Skin of body (tissue), 2 donors: ENCODE results near the gene NAA38. TPM values are rescaled to one million over a fixed set of nuclear protein-coding genes. Genes with fewer than 3 reads are reported as not detected.
"Not testable (repeated sequence)": the region's sequence is repeated elsewhere in the genome, so short reads cannot be mapped to it uniquely, and the experiment has no call there.

Experiments
- DNase-seq: peaks from one replicate; lab custom pipeline; 2025; lab: John Stamatoyannopoulos, UW
- total RNA-seq: library from RNA; depleted of rRNA; stranded (reverse); fragments of >200 nt; gene quantifications from one replicate; pipeline ENCODE4 v1.2.3, GENCODE V29; 2014

Gene NAA38
- total RNA-seq, 1 donor from 2014 or later, result 39.9 TPM

DNA sequence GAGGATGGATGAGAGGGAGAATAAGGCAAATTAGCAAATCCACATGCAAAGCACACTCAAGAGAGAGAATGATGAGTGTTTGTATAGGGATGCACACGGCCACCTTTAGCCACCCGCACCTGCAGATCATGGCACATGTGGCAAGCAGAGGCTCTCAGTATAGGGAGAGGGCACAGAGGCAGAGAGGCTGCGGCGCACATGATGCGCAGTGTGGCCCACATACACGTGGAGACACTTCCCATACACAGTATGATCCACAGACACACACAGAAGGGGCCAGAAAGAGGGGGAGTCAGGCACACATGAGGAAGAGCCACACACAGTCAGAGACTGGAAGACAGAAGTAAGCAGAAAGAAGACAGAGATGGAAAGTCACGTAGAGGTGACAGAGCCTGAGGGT, 24.7 kb upstream of the NAA38 start:
- DNase-seq, result no peak

DNA sequence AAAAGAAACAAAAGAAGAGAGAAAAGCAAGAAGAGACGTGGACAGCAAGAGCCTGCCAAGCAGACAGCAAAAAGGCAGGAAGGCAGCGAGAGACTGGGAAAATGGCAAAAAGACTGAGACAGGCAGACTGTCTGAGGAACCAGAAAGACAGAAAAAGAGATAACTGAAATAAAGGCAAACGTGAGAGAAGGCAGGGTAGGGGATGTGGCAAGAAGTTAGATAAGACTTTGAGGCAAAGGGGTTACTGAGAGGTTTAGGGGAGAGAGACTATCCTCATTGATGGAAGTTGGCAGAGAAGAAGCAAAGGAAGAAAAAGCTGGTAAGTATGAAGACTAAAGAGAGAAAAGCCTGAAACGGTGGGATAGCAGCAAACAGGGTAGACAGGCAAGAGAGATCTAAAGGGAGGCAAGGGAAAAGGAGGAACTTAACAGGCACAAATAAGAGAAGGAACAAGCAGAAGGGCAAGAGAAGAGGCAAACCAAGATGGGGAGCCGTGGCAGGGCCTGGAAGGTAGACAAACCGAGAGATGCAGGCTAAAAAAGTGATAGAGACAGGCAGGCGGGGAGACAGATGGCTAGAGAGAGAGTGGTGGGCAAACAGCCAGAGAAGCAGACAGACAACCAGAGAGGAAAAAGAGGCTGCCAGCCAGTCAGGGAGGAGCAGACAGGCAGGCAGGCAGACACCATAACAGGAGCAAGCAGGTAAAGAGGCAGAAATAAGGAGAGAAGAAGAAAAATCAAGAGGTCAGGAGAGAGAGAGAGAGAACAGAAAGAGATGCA, 24.1 kb upstream of the NAA38 start:
- no peak for DNase-seq

DNA sequence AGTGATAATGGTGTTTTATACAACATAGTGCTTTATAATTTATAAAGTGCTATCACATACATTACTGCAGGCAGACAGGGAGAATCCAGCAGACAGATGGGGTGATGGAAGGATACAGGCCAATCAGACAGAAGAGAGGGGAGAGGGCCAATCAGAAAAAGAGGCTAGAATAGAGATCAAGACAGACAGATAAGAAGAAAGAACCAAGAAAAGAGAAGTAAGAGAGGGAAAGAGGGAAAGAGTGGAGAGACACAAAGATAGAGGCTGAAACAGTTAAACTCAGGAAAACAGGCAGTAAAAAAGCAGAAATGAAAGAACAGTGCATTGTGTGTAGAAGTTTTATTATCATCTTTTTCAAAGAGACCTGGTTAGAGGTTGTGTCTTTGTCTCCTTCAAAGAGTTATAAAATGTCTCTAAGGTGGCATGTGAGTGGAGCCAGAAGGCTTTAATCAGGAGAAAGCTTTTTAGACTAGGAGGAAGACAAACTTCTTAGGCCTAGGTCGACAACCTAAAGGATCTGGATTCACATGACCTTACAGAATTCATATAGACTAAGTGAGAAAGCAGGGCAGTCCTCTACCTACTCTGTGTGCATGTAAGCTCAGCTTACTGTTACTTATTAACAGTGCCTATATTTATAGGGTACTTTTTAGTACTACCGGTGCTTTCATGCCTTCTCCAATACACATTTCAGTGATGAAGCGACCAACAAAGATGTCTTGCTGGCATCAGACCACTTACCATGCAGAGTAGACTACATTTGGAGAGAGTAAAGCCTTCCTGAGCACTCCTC, 22.9 kb upstream of the NAA38 start:
- no peak for DNase-seq

DNA sequence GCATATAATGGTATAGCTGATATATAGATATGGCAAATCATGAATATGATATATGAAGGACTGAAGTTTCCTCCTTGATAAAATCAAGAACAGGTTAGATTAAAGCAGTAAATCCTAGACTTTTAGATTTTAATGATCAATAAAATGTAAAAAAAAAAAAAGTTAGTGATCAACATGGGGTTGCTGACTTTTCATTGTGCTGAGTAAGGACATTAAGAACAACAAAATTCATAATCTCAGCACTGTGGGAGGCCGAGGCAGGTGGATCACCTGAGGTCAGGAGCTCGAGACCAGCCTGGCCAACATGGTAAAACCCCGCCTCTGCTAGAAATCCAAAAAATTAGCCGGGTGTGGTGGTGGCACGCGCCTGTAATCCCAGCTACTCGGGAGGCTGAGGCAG, 20.9 kb upstream of the NAA38 start:
- DNase-seq, result no peak

DNA sequence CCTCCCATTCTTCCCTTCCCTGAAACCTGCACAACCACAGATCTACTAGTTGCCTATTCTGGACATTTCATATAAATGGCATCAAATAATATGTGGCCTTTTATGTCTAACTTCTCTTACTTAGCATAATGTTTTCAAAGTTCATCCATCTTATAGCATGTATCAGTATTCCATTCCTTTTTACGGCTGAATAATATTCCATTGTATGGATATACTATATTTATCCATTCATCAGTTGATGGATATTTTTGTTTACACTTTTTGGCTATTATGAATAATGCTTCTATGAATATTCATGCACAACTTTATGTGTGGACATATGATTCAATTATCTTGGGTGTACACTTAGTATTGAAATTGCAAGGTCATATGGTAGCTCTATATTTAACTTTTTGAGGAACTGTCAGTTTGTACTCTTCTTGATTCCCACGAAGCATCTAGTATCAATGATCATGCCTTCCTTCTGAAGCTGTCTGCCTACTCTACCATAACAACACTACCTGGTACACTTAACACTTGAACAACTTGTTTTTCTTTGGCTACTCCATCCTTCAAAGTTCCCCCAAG, 18.5 kb upstream of the NAA38 start:
- DNase-seq, result no peak

GRCh38 chr17:7873051-7873450, 15.7 kb upstream of the NAA38 start:
- no peak for DNase-seq

DNA sequence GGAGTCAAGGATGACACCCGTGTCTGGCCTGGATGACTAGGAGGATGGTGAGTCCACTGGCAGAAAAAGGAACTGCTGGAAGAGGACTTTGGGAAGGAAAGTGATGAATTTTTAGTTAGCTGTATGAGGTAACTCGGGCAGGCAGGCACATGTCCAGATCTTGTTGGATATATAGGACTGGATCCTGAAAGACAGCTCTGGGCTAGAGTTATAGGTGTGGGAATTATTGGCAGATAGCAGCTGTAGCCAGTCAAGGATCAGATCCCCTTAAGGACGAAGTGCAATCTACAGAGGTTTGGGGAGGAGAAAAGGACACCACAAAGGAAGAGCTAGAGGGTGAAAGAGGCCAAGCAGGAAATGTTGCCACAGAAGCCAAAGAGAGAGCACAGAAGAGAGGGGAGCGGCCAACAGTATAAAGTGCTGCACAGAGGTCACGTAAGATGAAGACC, 10.5 kb upstream of the NAA38 start:
- no peak for DNase-seq

- no peak for DNase-seq
Measured at GRCh38 chr17:7864995-7865650, 7.8 kb upstream of the NAA38 start.

GRCh38 chr17:7864384-7864783, 7.0 kb upstream of the NAA38 start:
- not testable (repeated sequence) for DNase-seq

DNA sequence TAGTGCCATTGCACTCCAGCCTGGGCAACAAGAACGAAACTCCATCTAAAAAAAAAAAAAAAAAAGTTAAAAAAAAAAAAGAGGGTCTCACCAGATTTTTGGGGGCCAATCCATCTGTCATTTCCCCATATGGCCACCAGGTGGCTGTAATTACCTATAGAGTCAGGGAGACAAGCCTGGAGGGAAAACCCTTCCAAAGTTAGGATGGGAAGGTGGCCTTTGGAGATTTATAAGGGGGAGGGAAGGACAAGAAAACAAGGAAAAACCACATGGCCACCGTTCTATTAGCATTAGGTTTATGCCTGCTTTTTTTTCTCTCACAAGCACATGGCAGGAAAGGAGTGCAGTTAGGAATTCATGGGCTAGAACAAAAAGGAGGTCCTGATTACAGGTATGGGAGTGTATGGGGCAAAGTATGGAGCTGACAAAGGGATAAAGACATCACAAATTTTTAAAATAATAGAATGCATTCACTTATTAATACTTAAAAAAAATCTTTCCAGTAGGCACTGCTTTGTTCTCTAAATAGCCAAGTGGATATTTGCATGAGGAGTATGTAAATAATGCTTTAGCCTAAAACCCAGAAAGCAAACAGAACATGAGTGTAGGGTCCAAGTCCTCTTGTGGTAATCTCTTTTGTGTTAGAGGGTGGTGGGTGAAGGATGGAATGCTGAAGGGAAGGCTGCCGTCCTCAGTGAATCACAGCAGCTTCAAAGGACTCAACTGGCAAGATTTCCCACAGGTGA, 5.5 kb upstream of the NAA38 start:
- peak; percentile 34 for DNase-seq

- no peak for DNase-seq
Measured at GRCh38 chr17:7859028-7859427, 1.7 kb upstream of the NAA38 start.

GRCh38 chr17:7858522-7858810, 1.1 kb upstream of the NAA38 start:
- peak; percentile 62 for DNase-seq

DNA sequence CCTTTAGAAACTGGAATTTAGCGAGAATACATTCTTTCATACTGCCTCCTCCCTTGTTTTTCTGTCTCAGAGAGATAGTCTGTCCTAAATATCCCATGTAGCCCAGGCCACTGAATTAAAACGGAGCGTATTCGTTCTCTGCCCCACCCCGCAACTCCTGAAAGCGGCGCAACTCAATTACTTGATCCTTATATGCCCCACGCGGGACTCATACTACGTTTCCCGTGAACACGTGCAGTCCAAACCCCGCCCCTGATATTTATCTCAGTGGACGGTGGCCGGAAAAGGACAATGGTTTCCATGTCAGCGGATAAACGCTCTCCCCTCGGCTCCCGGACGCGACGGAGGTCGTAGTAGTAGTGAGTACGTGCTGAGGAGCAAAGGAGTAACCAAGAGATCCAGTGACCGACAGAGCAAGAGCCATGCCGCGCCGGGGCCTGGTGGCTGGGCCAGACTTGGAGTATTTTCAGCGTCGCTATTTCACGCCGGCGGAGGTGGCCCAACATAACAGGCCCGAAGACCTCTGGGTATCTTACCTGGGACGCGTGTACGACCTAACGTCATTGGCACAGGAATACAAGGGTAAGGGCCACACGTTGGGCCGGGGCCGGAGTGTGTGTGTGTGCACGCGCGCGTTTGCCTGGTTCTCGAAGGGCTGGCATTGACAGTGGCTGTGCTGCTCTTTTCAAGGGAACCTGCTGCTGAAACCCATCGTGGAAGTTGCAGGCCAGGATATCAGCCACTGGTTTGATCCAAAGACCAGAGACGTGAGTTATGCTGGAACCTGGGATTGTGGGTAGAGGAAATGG, 558 bp upstream of the NAA38 start, which contains the start of gene CYB5D1:
TSS of gene CYB5D1 (plus strand) at position 291 of the 809 bp plus-strand sequence. CDS start at position 423, 132 bp downstream.
- peak; percentile 98 for DNase-seq

GRCh38 chr17:7856011-7856810, 1.1 kb downstream of the NAA38 start:
- DNase-seq, result peak; percentile 71

- DNase-seq, result no peak
Measured at GRCh38 chr17:7855660-7856010, 1.7 kb downstream of the NAA38 start.

DNA sequence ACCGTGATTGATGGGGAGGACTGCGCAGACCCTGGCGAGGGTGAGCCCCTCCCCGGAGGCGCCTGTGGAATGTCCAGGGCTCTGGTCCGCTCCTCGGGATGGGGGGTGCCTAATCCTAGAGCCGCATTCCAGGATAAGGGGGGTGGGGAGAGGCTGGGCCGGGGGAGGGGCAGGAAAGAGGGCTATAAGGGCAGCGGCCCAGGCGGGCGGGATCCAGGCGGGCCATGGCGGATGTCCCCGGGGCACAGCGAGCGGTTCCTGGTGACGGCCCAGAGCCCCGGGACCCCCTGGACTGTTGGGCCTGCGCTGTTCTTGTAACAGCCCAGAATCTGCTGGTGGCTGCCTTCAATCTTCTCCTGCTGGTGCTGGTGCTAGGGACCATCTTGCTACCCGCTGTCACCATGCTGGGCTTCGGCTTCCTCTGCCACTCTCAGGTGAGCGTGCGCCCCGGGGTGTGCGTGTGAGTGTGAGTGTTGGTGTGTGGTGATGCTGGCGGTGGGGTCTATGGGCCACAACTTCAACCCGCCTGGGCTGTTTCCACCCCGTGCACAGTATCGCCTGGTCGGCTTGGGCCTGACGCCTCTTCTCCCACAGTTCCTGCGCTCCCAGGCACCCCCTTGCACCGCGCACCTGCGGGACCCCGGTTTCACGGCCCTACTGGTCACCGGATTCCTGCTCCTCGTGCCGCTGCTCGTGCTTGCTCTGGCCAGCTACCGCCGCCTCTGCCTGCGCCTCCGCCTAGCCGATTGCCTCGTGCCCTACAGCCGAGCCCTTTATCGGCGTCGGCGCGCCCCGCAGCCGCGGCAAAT, 2.3 kb downstream of the NAA38 start, which contains the start of gene TMEM88:
TSS of gene TMEM88 (plus strand) at position 216 of the 809 bp plus-strand sequence. CDS start at position 225, 9 bp downstream.
- DNase-seq, result no peak

DNA sequence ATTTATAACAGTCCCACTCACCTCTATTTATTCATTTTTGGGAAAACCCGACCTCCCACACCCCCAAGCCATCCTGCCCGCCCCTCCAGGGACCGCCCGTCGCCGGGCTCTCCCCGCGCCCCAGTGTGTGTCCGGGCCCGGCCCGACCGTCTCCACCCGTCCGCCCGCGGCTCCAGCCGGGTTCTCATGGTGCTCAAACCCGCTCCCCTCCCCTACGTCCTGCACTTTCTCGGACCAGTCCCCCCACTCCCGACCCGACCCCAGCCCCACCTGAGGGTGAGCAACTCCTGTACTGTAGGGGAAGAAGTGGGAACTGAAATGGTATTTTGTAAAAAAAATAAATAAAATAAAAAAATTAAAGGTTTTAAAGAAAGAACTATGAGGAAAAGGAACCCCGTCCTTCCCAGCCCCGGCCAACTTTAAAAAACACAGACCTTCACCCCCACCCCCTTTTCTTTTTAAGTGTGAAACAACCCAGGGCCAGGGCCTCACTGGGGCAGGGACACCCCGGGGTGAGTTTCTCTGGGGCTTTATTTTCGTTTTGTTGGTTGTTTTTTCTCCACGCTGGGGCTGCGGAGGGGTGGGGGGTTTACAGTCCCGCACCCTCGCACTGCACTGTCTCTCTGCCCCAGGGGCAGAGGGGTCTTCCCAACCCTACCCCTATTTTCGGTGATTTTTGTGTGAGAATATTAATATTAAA, 3.1 kb downstream of the NAA38 start:
- no peak for DNase-seq

- no peak for DNase-seq
Measured at GRCh38 chr17:7853691-7854038, 3.7 kb downstream of the NAA38 start.
